IMR-90 (cell line): ENCODE measurements around the gene CASP3. TPM values are rescaled to one million over a fixed set of nuclear protein-coding genes. Genes with fewer than 3 reads are reported as not detected.

Source experiments
- ATAC-seq: fragments of 200-7000 bp; cut with Tn5 transposase; 2 replicates; pipeline ENCODE4 v1.9.1; 2020; ENCODE audit warnings: low read depth, mild to moderate bottlenecking, moderate library complexity
- BruUV-seq: library from RNA; stranded (reverse); fragments of 400-500 nt; replicated peaks from 2 replicates; lab custom pipeline; 2021; lab: Mats Ljungman, UMichigan
- CTCF ChIA-PET: fragments of 300-600 bp; formaldehyde crosslinking; extraction: SDS; loops from one replicate; lab custom pipeline; 2021; ENCODE audit warnings: antibody characterized with exemption; lab: Yijun Ruan, JAX
- POLR2A ChIA-PET: fragments of 300-600 bp; sonication (Branson Sonifier 250); formaldehyde crosslinking; loops from one replicate; lab custom pipeline; 2022; ENCODE audit warnings: antibody characterized with exemption; ENCODE audit not compliant: unreplicated experiment; lab: Charles Lee
- DNase-seq: peaks from one replicate; pipeline ENCODE4 v3.0.0; 2013
- H2AFZ ChIP-seq: replicated peaks from 2 replicates; pipeline ENCODE3; 2013; ENCODE audit warnings: low read length, mild to moderate bottlenecking; ENCODE audit not compliant: poor library complexity
- H2AK5ac ChIP-seq: 2 replicates; pipeline ENCODE4 v1.6.1; 2013; ENCODE audit warnings: low read depth, low read length, inconsistent platforms
- H2AK9ac ChIP-seq: replicated peaks from 2 replicates; pipeline ENCODE3; 2013; ENCODE audit warnings: mild to moderate bottlenecking, low read depth, low read length, moderate library complexity; ENCODE audit not compliant: poor library complexity
- H2BK120ac ChIP-seq: 2 replicates; pipeline ENCODE4 v1.6.1; 2013; ENCODE audit warnings: low read depth, low read length, inconsistent platforms
- H2BK15ac ChIP-seq: 3 replicates; pipeline ENCODE4 v1.6.1; 2013; ENCODE audit warnings: low read depth, low read length, inconsistent platforms
- H2BK20ac ChIP-seq: 2 replicates; pipeline ENCODE4 v1.6.1; 2013; ENCODE audit warnings: low read depth, mild to moderate bottlenecking, inconsistent platforms, low read length, moderate library complexity
- H2BK5ac ChIP-seq: 2 replicates; pipeline ENCODE4 v1.6.1; 2013; ENCODE audit warnings: mild to moderate bottlenecking, low read depth, low read length, inconsistent platforms; ENCODE audit not compliant: poor library complexity, severe bottlenecking
- H3K14ac ChIP-seq: replicated peaks from 2 replicates; pipeline ENCODE4 v1.6.1; 2013; ENCODE audit warnings: low read depth, low read length, inconsistent platforms
- H3K18ac ChIP-seq: 2 replicates; pipeline ENCODE4 v1.6.1; 2013; ENCODE audit warnings: low read depth, low read length, control low read depth
- H3K23ac ChIP-seq: 2 replicates; pipeline ENCODE4 v1.6.1; 2013; ENCODE audit warnings: low read depth, low read length, inconsistent platforms
- H3K27ac ChIP-seq: 2 replicates; pipeline ENCODE4 v1.5.1; 2013; ENCODE audit warnings: mild to moderate bottlenecking, control low read depth, low read length; ENCODE audit not compliant: insufficient read depth
- H3K27me3 ChIP-seq: 2 replicates; pipeline ENCODE4 v1.6.1; 2013; ENCODE audit warnings: low read length; ENCODE audit not compliant: control insufficient read depth, insufficient read depth
- H3K36me3 ChIP-seq: 2 replicates; pipeline ENCODE4 v1.6.1; 2013; ENCODE audit warnings: low read length, mixed read lengths; ENCODE audit not compliant: control insufficient read depth, insufficient read depth
- H3K4ac ChIP-seq: 2 replicates; pipeline ENCODE4 v1.6.1; 2013; ENCODE audit warnings: low read depth, low read length, inconsistent platforms
- H3K4me1 ChIP-seq: 2 replicates; pipeline ENCODE4 v1.6.1; 2013; ENCODE audit warnings: low read length, mixed read lengths; ENCODE audit not compliant: control insufficient read depth, insufficient read depth
- H3K4me2 ChIP-seq: 2 replicates; pipeline ENCODE4 v1.6.1; 2013; ENCODE audit warnings: low read depth, mild to moderate bottlenecking, control low read depth, low read length, moderate library complexity
- H3K4me3 ChIP-seq: 2 replicates; pipeline ENCODE4 v1.5.1; 2013; ENCODE audit warnings: low read depth, mild to moderate bottlenecking, control low read depth, low read length, moderate library complexity; ENCODE audit not compliant: insufficient read depth
- H3K56ac ChIP-seq: 2 replicates; pipeline ENCODE4 v1.6.1; 2013; ENCODE audit warnings: low read length, inconsistent platforms; ENCODE audit not compliant: insufficient read depth; ENCODE audit errors: extremely low read depth
- H3K79me1 ChIP-seq, 2 experiments: 2 replicates each; pipeline ENCODE4 v1.6.1; 2013; ENCODE audit warnings: low read length in 2 of 2, inconsistent platforms in 1 of 2, low read depth in 1 of 2
- H3K9ac ChIP-seq: 2 replicates; pipeline ENCODE4 v1.6.1; 2013; ENCODE audit warnings: low read depth, low read length, control low read depth
- H3K9me1 ChIP-seq: 2 replicates; pipeline ENCODE4 v1.6.1; 2013; ENCODE audit warnings: low read length, inconsistent platforms; ENCODE audit not compliant: insufficient read depth
- H3K9me3 ChIP-seq: 2 replicates; pipeline ENCODE4 v1.6.1; 2013; ENCODE audit warnings: low read length; ENCODE audit not compliant: control insufficient read depth, insufficient read depth
- H4K20me1 ChIP-seq: 2 replicates; pipeline ENCODE4 v1.6.1; 2013; ENCODE audit warnings: low read length, inconsistent platforms; ENCODE audit not compliant: insufficient read depth
- H4K5ac ChIP-seq: 2 replicates; pipeline ENCODE4 v1.6.1; 2013; ENCODE audit warnings: mild to moderate bottlenecking, low read depth, low read length, control low read depth
- H4K8ac ChIP-seq, 2 experiments: 2 replicates each; pipeline ENCODE4 v1.6.1; 2013; ENCODE audit warnings: low read depth in 2 of 2, low read length in 2 of 2, control low read depth in 1 of 2, inconsistent platforms in 1 of 2
- H4K91ac ChIP-seq: 2 replicates; pipeline ENCODE4 v1.6.1; 2013; ENCODE audit warnings: low read depth, low read length, inconsistent platforms; ENCODE audit not compliant: insufficient read depth
- CHD1 ChIP-seq: IDR thresholded peaks from 2 replicates; pipeline ENCODE4 v1.6.1; 2012; ENCODE audit warnings: low read depth, low read length, improper control_type of control experiment
- MAZ ChIP-seq: IDR thresholded peaks from 2 replicates; pipeline ENCODE4 v1.6.1; 2012; ENCODE audit warnings: low read depth, mild to moderate bottlenecking, low read length, improper control_type of control experiment, moderate library complexity, borderline replicate concordance
- POLR2A ChIP-seq: IDR thresholded peaks from 2 replicates; pipeline ENCODE4 v1.6.1; 2012; ENCODE audit warnings: mild to moderate bottlenecking, low read depth, low read length
- WGBS, 2 experiments: methylation state at CpG; one replicate each; pipeline versions ENCODE4 v1.1.5 to v1.1.7; 2013; ENCODE audit warnings: missing lambda C conversion rate in 2 of 2; ENCODE audit not compliant: insufficient read length in 1 of 2; ENCODE audit errors: extremely low coverage in 2 of 2; 5-methylcytosine and 5-hydroxymethylcytosine counted together
- dilution Hi-C: fragments of 300-500 bp; cut with HindIII; formaldehyde crosslinking; loops from one replicate; pipeline ENCODE4 v1.14.3; 2018; ENCODE audit warnings: low sequenced_read_pairs; ENCODE audit not compliant: unreplicated experiment
- in situ Hi-C: fragments of 300-500 bp; cut with MboI; formaldehyde crosslinking; loops from 3 replicates; pipeline ENCODE4 v1.14.3; 2019; ENCODE audit warnings: low sequenced_read_pairs, inconsistent platforms, mixed read lengths
- intact Hi-C: fragments of 100-400 bp; cut with micrococcal nuclease; formaldehyde crosslinking; loops from 2 replicates; pipeline ENCODE4 v1.10.0; 2022
- polyA plus RNA-seq, 3 experiments: library from polyadenylated mRNA; depleted of rRNA; stranded (reverse); fragments of >200 nt; gene quantifications; 2 replicates each; pipeline ENCODE4 v1.2.3, GENCODE V29; 2012; ENCODE audit warnings: low replicate concordance in 1 of 3
- total RNA-seq: library from RNA; depleted of rRNA; stranded (reverse); fragments of >200 nt; gene quantifications from 2 replicates; pipeline ENCODE4 v1.2.3, GENCODE V29; 2012

The CASP3 gene
- total and polyA plus RNA-seq, 2 of the 4 experiments (the other 2 are of a cell fraction) = 26.7 to 27.4 TPM

GRCh38 chr4:184672741-184673140 lies 23.5 kb upstream of the CASP3 start:
- H3K4me1 ChIP-seq = peaks cover 14% of the 10 kb centered on the region
- no peak overlapping the region for H2AK9ac ChIP-seq
- no CpG with 5 or more reads among the region's 6 CpGs for WGBS, 2 experiments
- no peak overlapping the region for H2BK5ac ChIP-seq
- H2BK20ac ChIP-seq = no peak overlapping the region
- no peak for TF ChIP-seq POLR2A
- TF ChIP-seq MAZ = no peak
- no peak for TF ChIP-seq CHD1
- no TSS peak for BruUV-seq
- ChIA-PET CTCF (no interaction called here), POLR2A (no interaction called here)
- H2BK120ac ChIP-seq = no peak overlapping the region
- ATAC-seq (no peak), DNase-seq (no peak)
- no peak overlapping the region for H4K91ac ChIP-seq
- no peak overlapping the region for H3K27ac ChIP-seq
- H2AK5ac ChIP-seq = no peak overlapping the region
- no peak overlapping the region for H3K9ac ChIP-seq
- H3K23ac ChIP-seq = no peak overlapping the region
- H3K9me3 ChIP-seq = no peaks in the 10 kb centered on the region
- in situ Hi-C loops = no loop called here
- H3K4me3 ChIP-seq = no peak overlapping the region
- H3K56ac ChIP-seq = no peak overlapping the region
- H3K4ac ChIP-seq = no peak overlapping the region
- H3K36me3 ChIP-seq = peaks cover 17% of the 10 kb centered on the region
- H3K79me1 ChIP-seq = no peaks in the 10 kb centered on the region; a peak in 1 of 4 replicates
- intact Hi-C loops = no loop called here
- H4K20me1 ChIP-seq = no peaks in the 10 kb centered on the region
- no peak overlapping the region for H2AFZ ChIP-seq
- no peak overlapping the region for H3K14ac ChIP-seq
- no peaks in the 10 kb centered on the region for H3K27me3 ChIP-seq
- dilution Hi-C loops = no loop called here
- no peak overlapping the region for H2BK15ac ChIP-seq
- no peak overlapping the region for H4K5ac ChIP-seq
- no peak overlapping the region for H4K8ac ChIP-seq
- no peak overlapping the region for H3K4me2 ChIP-seq
- 0 out of 2 replicates have a peak, but pooled peaks cover 9% of the 10 kb centered on the region for H3K9me1 ChIP-seq
- no peak overlapping the region for H3K18ac ChIP-seq
